GM18502 (cell line): Measurements from ENCODE around the gene CAPN7.

Source experiments
- ATAC-seq: cut with Tn5 transposase; IDR thresholded peaks from one replicate; pipeline ENCODE4 v1.9.1; 2021; ENCODE audit warnings: mild to moderate bottlenecking; ENCODE audit not compliant: unreplicated experiment, poor library complexity

Gene CAPN7

GRCh38 chr3:15271785-15272381 is 65.8 kb downstream of the CAPN7 start:
- ATAC-seq, result peak; percentile 75

GRCh38 chr3:15272426-15273196 is 66.6 kb downstream of the CAPN7 start:
- no peak for ATAC-seq

GRCh38 chr3:15273227-15273626 is 67.2 kb downstream of the CAPN7 start:
- no peak for ATAC-seq

- ATAC-seq, result no peak
Measured at GRCh38 chr3:15276028-15276724, 70.1 kb downstream of the CAPN7 start.

GRCh38 chr3:15277861-15278500 is 71.9 kb downstream of the CAPN7 start:
- ATAC-seq, result no peak

- no peak for ATAC-seq
Measured at GRCh38 chr3:15279205-15279604, 73.2 kb downstream of the CAPN7 start.

GRCh38 chr3:15279671-15280402 is 73.8 kb downstream of the CAPN7 start:
- ATAC-seq, result no peak

GRCh38 chr3:15280853-15281532 is 74.9 kb downstream of the CAPN7 start:
- no peak for ATAC-seq

GRCh38 chr3:15281817-15282216 is 75.8 kb downstream of the CAPN7 start:
- no peak for ATAC-seq

GRCh38 chr3:15283702-15284101 is 77.7 kb downstream of the CAPN7 start:
- ATAC-seq, result no peak

GRCh38 chr3:15284121-15284889 is 78.3 kb downstream of the CAPN7 start:
- no peak for ATAC-seq

GRCh38 chr3:15286022-15286421 is 80.0 kb downstream of the CAPN7 start:
- ATAC-seq, result no peak

GRCh38 chr3:15287565-15288330 is 81.7 kb downstream of the CAPN7 start:
- no peak for ATAC-seq

- ATAC-seq, result no peak
Measured at GRCh38 chr3:15288331-15289035, 82.4 kb downstream of the CAPN7 start.

GRCh38 chr3:15289661-15290060 is 83.6 kb downstream of the CAPN7 start:
- ATAC-seq, result no peak

- no peak for ATAC-seq
Measured at GRCh38 chr3:15290736-15291135, 84.7 kb downstream of the CAPN7 start.
